Neural cell (in vitro differentiated cells): ENCODE results near the gene CYSRT1. TPM values are rescaled to one million over a fixed set of nuclear protein-coding genes. Genes with fewer than 3 reads are reported as not detected.

ENCODE experiments used
- H2AFZ ChIP-seq: fragments of 200-600, 300-800 bp; sonication (generic), shearing (Covaris generic); 2 replicates; pipeline ENCODE4 v1.6.0; 2014; ENCODE audit warnings: low read depth, mild to moderate bottlenecking, antibody characterized with exemption, low read length, moderate library complexity
- H3F3A ChIP-seq: fragments of 200-600 bp; shearing (Covaris generic); 2 replicates; pipeline ENCODE4 v1.6.1; 2016; ENCODE audit warnings: mild to moderate bottlenecking, moderate library complexity, mixed read lengths, antibody characterized with exemption, low read length; ENCODE audit not compliant: insufficient read depth, poor library complexity, severe bottlenecking
- H3K27ac ChIP-seq: fragments of 200-600, 300-800 bp; sonication (generic), shearing (Covaris generic); 2 replicates; pipeline ENCODE4 v1.5.1; 2014; ENCODE audit warnings: mild to moderate bottlenecking, low read length, moderate library complexity
- H3K27me3 ChIP-seq: fragments of 300-800, 200-600 bp; sonication (generic), shearing (Covaris generic); 2 replicates; pipeline ENCODE4 v1.6.0; 2014; ENCODE audit warnings: mild to moderate bottlenecking, low read depth, low read length, moderate library complexity; ENCODE audit not compliant: insufficient read depth
- H3K36me3 ChIP-seq: fragments of 300-800, 200-600 bp; sonication (generic), shearing (Covaris generic); 2 replicates; pipeline ENCODE4 v1.5.1; 2014; ENCODE audit warnings: mild to moderate bottlenecking, antibody characterized with exemption, low read length, moderate library complexity; ENCODE audit not compliant: insufficient read depth
- H3K4me2 ChIP-seq: fragments of 300-800, 200-600 bp; sonication (generic), shearing (Covaris generic); 2 replicates; pipeline ENCODE4 v1.6.0; 2014; ENCODE audit warnings: mild to moderate bottlenecking, low read length
- H3K4me3 ChIP-seq: fragments of 300-800, 200-600 bp; sonication (generic), shearing (Covaris generic); 2 replicates; pipeline ENCODE4 v1.5.1; 2014; ENCODE audit warnings: mild to moderate bottlenecking, low read length, moderate library complexity
- H3K79me2 ChIP-seq: fragments of 200-600 bp; shearing (Covaris generic); replicated peaks from 2 replicates; pipeline ENCODE4 v1.6.0; 2014; ENCODE audit warnings: mild to moderate bottlenecking, low read length, moderate library complexity; ENCODE audit not compliant: insufficient read depth
- H3K9ac ChIP-seq: fragments of 300-800, 200-600 bp; sonication (generic), shearing (Covaris generic); 2 replicates; pipeline ENCODE4 v1.6.1; 2016; ENCODE audit warnings: mild to moderate bottlenecking, low read length, mixed read lengths
- H3K9me2 ChIP-seq: fragments of 200-600 bp; shearing (Covaris generic); 2 replicates; pipeline ENCODE4 v1.6.1; 2016; ENCODE audit warnings: mild to moderate bottlenecking, low read length, mixed read lengths; ENCODE audit not compliant: insufficient read depth
- H3K9me3 ChIP-seq: fragments of 200-600, 300-800 bp; sonication (generic), shearing (Covaris generic); 2 replicates; pipeline ENCODE4 v1.6.1; 2016; ENCODE audit warnings: mild to moderate bottlenecking, mixed run types, low read length, moderate library complexity, mixed read lengths
- H4K20me1 ChIP-seq: fragments of 200-600 bp; shearing (Covaris generic); 2 replicates; pipeline ENCODE4 v1.6.1; 2016; ENCODE audit warnings: mild to moderate bottlenecking, mixed run types; ENCODE audit not compliant: insufficient read depth
- CTCF ChIP-seq: fragments of 450-650 bp; IDR thresholded peaks from 2 replicates; pipeline ENCODE4 v1.5.1; 2014; ENCODE audit warnings: antibody characterized with exemption, mild to moderate bottlenecking, moderate library complexity; ENCODE audit not compliant: poor library complexity, severe bottlenecking
- EP300 ChIP-seq: fragments of 450-650 bp; conservative IDR thresholded peaks from 2 replicates; pipeline ENCODE4 v1.6.1; 2014; ENCODE audit warnings: antibody characterized with exemption, mild to moderate bottlenecking, moderate library complexity; ENCODE audit not compliant: poor library complexity, severe bottlenecking
- EZH2 ChIP-seq: fragments of 200-600, 300-800 bp; shearing (Covaris generic), sonication (generic); IDR thresholded peaks from 2 replicates; pipeline ENCODE4 v1.6.1; 2014; ENCODE audit warnings: antibody characterized with exemption, low read length, borderline replicate concordance, mild to moderate bottlenecking; ENCODE audit not compliant: insufficient read depth, poor library complexity, severe bottlenecking
- MXI1 ChIP-seq: fragments of 450-650 bp; conservative IDR thresholded peaks from 2 replicates; pipeline ENCODE4 v1.6.1; 2014; ENCODE audit warnings: antibody characterized with exemption, mild to moderate bottlenecking; ENCODE audit not compliant: poor library complexity, severe bottlenecking
- POLR2AphosphoS5 ChIP-seq: IDR thresholded peaks from 2 replicates; pipeline ENCODE4 v1.6.1; 2012
- RAD21 ChIP-seq: fragments of 450-650 bp; conservative IDR thresholded peaks from 2 replicates; pipeline ENCODE4 v1.6.1; 2014; ENCODE audit warnings: antibody characterized with exemption, mild to moderate bottlenecking, moderate library complexity
- REST ChIP-seq: IDR thresholded peaks from 2 replicates; pipeline ENCODE4 v1.6.1; 2012; ENCODE audit warnings: borderline replicate concordance
- SMC3 ChIP-seq: fragments of 450-650 bp; conservative IDR thresholded peaks from 2 replicates; pipeline ENCODE4 v1.6.1; 2014; ENCODE audit warnings: antibody characterized with exemption, mild to moderate bottlenecking, moderate library complexity; ENCODE audit not compliant: poor library complexity
- TAF1 ChIP-seq: IDR thresholded peaks from 2 replicates; pipeline ENCODE4 v1.6.1; 2012; ENCODE audit warnings: low read depth
- polyA minus RNA-seq: library from RNA; depleted of rRNA, polyadenylated mRNA; stranded (reverse); fragments of >200 nt; gene quantifications from 2 replicates; pipeline ENCODE4 v1.2.3, GENCODE V29; 2014
- polyA plus RNA-seq: library from polyadenylated mRNA; depleted of rRNA; stranded (reverse); fragments of >200 nt; gene quantifications from 2 replicates; pipeline ENCODE4 v1.2.3, GENCODE V29; 2014

The CYSRT1 gene
- polyA plus RNA-seq (1.3 and 3.3 TPM in 2 replicates), polyA minus RNA-seq (1.6 and 2.9 TPM in 2 replicates)

GRCh38 chr9:137224830-137225694 is at the start of gene CYSRT1:
Gene CYSRT1, plus strand, starts transcription at chr9:137225174. Its CDS starts 448 bp downstream, at chr9:137225622.
- H3K79me2 ChIP-seq: no peaks in the 10 kb centered on the region
- H3K9me2 ChIP-seq: no peaks in the 10 kb centered on the region
- no peaks in the 10 kb centered on the region for H3K27me3 ChIP-seq
- no peak for TF ChIP-seq REST
- TF ChIP-seq MXI1: no peak
- TF ChIP-seq CTCF: no peak
- TF ChIP-seq RAD21: no peak
- TF ChIP-seq TAF1: no peak
- no peak for TF ChIP-seq SMC3
- no peak for TF ChIP-seq EP300
- TF ChIP-seq EZH2: no peak
- TF ChIP-seq POLR2AphosphoS5: no peak
- H3K27ac ChIP-seq: peak within 1 kb of the TSS; percentile 61
- H3K4me3 ChIP-seq: peak within 1 kb of the TSS; percentile 98
- H3K9me3 ChIP-seq: no peaks in the 10 kb centered on the region
- H2AFZ ChIP-seq: peak within 1 kb of the TSS; percentile 91
- no peaks in the 10 kb centered on the region for H4K20me1 ChIP-seq
- peak within 1 kb of the TSS; percentile 89 for H3K4me2 ChIP-seq
- no peaks in the 10 kb centered on the region for H3K36me3 ChIP-seq
- H3F3A ChIP-seq: no peaks in the 10 kb centered on the region
- peak within 1 kb of the TSS; percentile 89 for H3K9ac ChIP-seq

GRCh38 chr9:137175345-137175961 is 49.5 kb upstream of the CYSRT1 start:
- H4K20me1 ChIP-seq: no peaks in the 10 kb centered on the region
- H2AFZ ChIP-seq: no peak overlapping the region
- H3K9me3 ChIP-seq: no peaks in the 10 kb centered on the region
- no peaks in the 10 kb centered on the region for H3F3A ChIP-seq
- no peak for TF ChIP-seq REST
- TF ChIP-seq SMC3: no peak
- no peak for TF ChIP-seq EP300
- TF ChIP-seq RAD21: no peak
- no peak for TF ChIP-seq CTCF
- no peak for TF ChIP-seq MXI1
- TF ChIP-seq TAF1: no peak
- no peak for TF ChIP-seq POLR2AphosphoS5
- TF ChIP-seq EZH2: no peak
- peaks cover 5% of the 10 kb centered on the region for H3K27me3 ChIP-seq
- no peak overlapping the region for H3K9ac ChIP-seq
- no peak overlapping the region for H3K4me2 ChIP-seq
- no peaks in the 10 kb centered on the region for H3K79me2 ChIP-seq
- H3K4me3 ChIP-seq: no peak overlapping the region
- H3K36me3 ChIP-seq: no peaks in the 10 kb centered on the region
- no peak overlapping the region for H3K27ac ChIP-seq
- no peaks in the 10 kb centered on the region for H3K9me2 ChIP-seq
